Measurements from ENCODE around the gene APBB2.

The APBB2 gene

DNA sequence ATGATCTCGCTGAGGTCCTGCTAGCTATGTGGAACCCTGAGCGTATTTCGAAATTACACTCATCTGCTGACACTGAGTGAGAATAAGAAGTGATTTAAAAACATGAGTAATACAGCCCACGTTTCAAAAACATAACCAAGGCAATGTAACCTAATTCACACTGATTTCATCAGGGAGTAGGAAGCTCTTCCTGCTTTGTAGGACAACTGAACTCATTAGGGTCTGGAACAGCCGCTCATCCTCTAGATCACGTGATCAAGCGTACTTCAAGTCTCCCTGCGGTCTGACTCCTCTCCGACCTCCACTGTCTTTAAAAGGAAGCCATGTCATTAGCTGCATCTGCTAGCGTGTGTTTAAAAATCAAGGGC is 326.6 kb downstream of the APBB2 start:
- no peak for FAIRE-seq

GRCh38 chr4:40886931-40887763 is 327.2 kb downstream of the APBB2 start:
- FAIRE-seq, result no peak

- FAIRE-seq, result no peak
Measured at GRCh38 chr4:40881851-40882250, 332.5 kb downstream of the APBB2 start.

DNA sequence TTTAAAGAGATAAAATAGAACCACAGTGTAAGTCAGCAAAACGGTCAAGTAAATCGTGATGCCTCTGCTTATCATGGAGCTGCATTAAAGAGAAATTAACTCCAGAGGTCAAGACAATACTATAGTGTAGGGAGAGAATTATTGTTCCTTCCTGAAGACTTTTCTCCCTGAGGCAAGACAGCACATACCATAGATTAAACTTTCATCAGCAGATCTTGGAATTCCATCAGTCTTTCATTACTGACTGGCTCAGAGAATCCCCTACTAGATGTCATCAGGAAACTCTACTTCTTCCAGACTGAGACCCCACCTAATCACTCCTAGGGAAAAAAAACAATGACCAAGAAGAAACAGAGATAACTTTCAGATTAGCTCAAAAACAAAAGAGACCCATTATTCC is 333.2 kb downstream of the APBB2 start:
- FAIRE-seq, result no peak

GRCh38 chr4:40878548-40879055 is 335.7 kb downstream of the APBB2 start:
- FAIRE-seq, result no peak

DNA sequence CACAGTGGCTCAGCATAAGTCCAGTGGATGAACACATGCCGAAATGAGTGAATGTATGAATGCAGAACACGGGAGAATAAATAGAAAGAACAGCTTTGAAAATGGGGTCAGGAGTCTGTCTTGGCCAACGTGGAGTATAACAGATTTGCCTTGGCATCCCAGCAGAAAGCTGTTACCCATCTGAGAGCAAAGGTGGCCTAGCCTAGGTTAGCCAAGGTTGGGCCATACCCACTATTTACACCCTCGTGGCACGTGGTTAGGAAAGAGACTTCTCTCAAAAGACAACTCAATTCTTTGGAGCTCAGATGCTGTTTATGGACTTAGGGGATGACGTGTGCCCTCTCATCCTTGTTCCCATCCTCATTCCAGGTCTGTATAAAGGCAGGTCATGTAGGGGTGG is 337.3 kb downstream of the APBB2 start:
- FAIRE-seq, result no peak

GRCh38 chr4:40875507-40876150 is 338.7 kb downstream of the APBB2 start:
- no peak for FAIRE-seq

DNA sequence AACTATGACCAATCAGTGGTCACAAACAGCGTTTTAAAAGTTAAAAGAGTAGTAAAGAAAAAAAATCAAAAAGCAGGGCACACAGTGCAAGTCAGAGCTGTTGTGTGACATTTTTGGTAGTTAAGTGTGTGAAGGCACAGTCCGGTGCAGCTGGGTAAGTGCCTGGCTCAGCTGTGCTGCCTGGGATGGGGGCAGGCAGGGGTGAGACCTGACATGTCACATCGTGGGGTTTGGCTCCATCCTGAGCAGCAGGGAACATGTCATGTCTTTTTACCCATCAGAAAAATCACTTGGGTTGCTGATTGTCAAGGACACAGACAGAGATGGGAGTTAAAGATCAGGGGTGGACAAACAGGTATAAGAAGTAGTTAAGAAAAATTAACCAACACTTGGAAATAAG is 339.4 kb downstream of the APBB2 start:
- FAIRE-seq, result no peak

DNA sequence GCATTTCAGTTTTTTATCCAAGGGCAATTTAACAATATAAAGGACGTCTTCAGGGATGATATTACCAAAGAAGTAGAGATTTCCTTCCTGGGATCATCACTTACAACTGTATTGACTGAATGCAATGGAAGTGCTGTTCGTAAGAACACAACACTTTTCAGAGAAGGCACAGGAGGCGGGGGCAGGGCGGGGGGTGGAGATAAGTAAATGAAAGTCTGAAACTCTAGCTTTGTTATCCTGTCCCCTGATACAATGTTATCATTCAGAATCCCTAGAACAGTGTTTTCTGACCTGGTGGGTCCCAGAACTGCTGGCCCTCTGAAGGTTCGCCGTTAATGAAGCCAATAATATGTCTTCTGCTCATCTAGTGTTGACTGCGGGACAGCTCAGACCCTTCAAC is 340.0 kb downstream of the APBB2 start:
- no peak for FAIRE-seq

DNA sequence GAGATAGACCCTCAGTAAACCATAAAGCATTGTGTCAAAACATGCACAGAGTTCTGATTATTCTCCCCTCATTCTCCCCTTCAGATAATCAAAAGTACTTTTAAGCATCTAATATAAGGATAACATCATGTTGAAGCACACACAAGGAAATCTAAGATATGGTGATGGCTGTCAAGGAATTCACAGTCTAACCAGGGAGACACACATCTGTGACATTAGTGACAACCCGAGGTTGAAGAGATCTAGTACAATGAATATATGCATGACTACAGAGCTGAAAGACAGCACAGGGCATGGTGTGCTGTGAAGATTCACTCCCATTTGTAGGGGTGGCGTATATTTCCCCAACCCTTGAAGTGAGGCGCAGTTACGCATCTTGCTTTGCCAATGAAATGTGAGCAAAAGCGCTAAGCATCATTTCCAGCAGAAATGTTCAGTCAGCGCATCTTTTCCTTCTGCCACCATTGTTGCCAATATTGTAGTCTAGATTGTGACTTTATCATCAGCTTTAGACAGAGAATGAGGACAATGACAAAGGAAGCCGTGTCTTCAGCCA is 342.6 kb downstream of the APBB2 start:
- FAIRE-seq, result no peak

DNA sequence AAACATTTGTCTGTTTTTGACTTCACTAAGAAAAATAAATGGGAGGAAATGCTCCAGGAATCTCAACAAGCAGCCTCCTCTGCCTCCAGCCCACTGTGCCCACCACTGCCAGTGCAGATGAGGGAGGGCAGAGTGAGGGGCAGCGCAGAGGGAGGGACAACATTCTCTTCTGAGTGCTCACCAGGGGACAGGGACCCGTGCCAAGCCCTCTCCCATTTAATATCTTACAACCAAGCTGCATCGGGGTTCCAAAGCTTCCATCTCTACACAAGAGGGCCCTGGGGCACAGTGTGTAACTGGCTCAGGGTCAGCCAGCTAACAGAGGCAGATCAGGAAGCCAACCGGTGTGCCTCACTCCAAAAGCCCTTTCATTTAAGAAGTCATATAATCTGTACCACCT is 344.2 kb downstream of the APBB2 start:
- no peak for FAIRE-seq

DNA sequence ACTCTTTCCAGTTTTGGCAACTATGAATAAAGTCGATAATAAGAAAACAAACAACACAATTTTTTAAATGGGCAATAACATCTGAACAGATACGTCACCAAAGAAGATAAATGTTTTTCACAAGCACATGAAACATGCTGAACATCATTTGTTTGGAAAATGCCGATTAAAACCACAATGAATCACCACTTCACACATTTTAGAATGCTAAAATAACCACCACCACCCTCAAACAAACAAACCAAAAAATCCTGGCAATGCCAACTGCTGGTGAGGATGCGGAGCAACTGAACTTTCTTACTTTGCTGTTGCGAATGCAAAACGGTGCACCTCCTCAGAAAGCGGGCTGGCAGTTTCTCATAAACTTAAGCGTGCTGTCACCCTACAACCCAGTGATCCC is 348.6 kb downstream of the APBB2 start:
- no peak for FAIRE-seq

- FAIRE-seq, result no peak
Measured at GRCh38 chr4:40864531-40864930, 349.8 kb downstream of the APBB2 start.

DNA sequence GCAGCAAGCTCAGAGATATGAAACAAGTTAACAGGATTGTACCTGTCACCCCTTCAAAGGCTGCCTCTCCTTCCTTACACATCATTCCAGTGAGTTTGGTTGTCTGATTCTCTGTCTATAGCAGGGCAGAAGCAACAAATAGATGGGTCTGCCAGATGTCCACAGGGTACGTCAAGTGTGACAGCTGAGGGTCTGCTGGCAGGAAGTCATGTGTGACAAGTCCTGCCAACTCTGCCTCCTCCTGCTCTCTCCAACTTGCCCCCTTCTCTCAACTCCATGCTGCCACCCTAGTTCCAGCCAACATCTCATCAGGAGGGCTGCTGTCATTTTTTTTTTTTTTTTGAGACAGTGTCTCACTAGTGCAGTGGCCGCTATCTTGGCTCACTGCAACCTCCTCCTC is 355.4 kb downstream of the APBB2 start:
- FAIRE-seq, result no peak

DNA sequence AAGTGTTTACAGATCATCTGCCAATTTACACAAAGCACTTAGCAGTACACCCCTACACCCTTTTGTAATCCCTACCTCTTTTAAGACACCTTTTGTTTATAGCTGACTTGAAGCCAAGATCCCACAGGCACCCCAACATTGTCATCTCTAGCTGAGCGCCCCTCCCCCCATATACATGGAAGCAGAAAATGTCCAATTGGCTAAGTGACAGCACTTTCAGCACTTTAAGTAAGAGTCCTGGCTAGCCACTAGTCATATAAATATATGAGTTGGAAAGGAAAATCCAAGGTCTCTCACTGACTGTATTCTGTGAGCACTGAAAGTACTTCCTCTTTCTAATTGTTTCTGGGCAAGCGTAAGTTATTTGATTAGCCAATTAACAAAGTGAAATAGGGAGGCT is 356.4 kb downstream of the APBB2 start:
- no peak for FAIRE-seq

GRCh38 chr4:40856840-40857362 is 357.4 kb downstream of the APBB2 start:
- no peak for FAIRE-seq

GRCh38 chr4:40856277-40856839 is 358.0 kb downstream of the APBB2 start:
- FAIRE-seq, result no peak

DNA sequence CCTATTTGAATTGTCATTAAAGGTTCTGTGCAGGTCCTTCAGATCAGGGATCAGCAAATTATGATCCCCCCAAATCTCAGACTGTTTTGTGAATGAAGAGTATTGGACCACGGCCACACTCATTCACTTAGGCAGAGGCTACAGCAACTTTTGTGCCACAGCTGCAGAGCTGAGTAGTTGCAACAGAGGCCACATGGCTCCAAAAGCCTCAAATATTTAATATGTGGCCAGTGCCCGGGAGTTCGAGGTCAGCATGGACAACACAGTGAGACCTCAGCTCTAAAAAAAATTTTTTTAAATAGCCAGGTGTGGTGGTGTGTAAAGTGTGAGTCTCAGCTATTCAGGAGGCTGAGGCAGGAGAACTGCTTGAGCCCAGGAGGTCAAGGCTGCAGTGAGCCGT is 363.8 kb downstream of the APBB2 start:
- FAIRE-seq, result no peak

GRCh38 chr4:40848940-40849339 is 365.4 kb downstream of the APBB2 start:
- FAIRE-seq, result no peak

DNA sequence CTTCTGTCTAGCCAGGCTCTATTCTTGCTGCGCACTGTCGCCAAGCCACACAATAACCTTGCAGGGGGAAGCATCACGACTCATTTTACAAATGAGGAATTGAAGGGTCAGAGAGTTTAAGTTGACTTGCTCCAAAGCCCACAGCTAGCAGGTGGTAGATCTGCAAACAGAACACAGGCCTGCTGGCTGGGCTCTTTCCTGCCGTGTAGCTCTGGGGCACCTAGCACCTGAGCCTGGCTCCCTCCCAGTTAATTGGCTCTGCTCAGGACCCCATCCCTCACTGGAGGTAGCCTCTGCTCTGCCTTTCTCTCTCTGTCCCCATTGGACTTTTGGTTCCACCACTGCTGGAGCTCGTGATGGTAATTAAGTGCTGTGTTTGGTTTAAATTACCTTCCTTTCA is 366.1 kb downstream of the APBB2 start:
- no peak for FAIRE-seq

- FAIRE-seq, result no peak
Measured at GRCh38 chr4:40846532-40846931, 367.8 kb downstream of the APBB2 start.

GRCh38 chr4:40845154-40845835 is 369.0 kb downstream of the APBB2 start:
- no peak for FAIRE-seq

DNA sequence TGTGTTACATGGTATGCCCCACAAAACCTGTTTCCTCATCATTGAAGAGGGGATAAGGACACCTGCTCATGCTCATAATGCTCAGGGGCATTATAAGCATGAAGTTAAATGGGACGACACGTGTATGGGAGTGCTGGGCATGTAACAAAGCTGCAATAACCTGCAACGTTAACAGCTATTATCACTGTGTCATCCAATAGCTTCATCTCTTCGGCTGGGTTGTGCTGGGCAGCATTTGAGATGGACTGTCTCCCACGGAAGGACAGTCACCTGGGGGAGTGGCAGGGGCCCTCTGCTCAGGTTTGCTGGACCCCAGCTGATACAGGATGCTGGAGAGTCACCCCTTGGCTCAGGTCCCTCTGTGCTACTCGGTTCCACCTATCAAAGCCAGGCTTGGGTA is 370.1 kb downstream of the APBB2 start:
- FAIRE-seq, result no peak

Measured in endometrium (tissue), 2 donors.